Esophagus (tissue), 2 donors: ENCODE data around the gene RELCH. TPM values are rescaled to one million over a fixed set of nuclear protein-coding genes. Genes with fewer than 3 reads are reported as not detected.

ENCODE experiments used
- H3K27ac ChIP-seq, 2 donors: one replicate each; pipeline ENCODE4 v1.5.1; 2013; ENCODE audit warnings: low read depth in 2 of 2, mild to moderate bottlenecking in 2 of 2, inconsistent platforms in 1 of 2, low read length in 1 of 2, moderate library complexity in 1 of 2
- H3K27me3 ChIP-seq, 2 donors: one replicate each; pipeline ENCODE4 v1.6.1; 2013; ENCODE audit warnings: low read length in 2 of 2, control low read depth in 1 of 2, mild to moderate bottlenecking in 1 of 2; ENCODE audit not compliant: insufficient read depth in 2 of 2, control insufficient read depth in 1 of 2
- H3K36me3 ChIP-seq, 2 donors: one replicate each; pipeline ENCODE4 v1.6.1; 2013; ENCODE audit warnings: low read length in 1 of 2; ENCODE audit not compliant: control insufficient read depth in 2 of 2, insufficient read depth in 2 of 2
- H3K4me1 ChIP-seq, 2 donors: one replicate each; pipeline ENCODE4 v1.6.1; 2013; ENCODE audit warnings: low read length in 1 of 2; ENCODE audit not compliant: control insufficient read depth in 2 of 2, insufficient read depth in 2 of 2
- H3K4me3 ChIP-seq, 2 donors: one replicate each; pipeline ENCODE4 v1.5.1; 2013; ENCODE audit warnings: low read length in 2 of 2, mild to moderate bottlenecking in 2 of 2, low read depth in 1 of 2, moderate library complexity in 1 of 2
- H3K9me3 ChIP-seq, 2 donors: one replicate each; pipeline ENCODE4 v1.6.1; 2013; ENCODE audit warnings: mild to moderate bottlenecking in 2 of 2, low read depth in 1 of 2, low read length in 1 of 2, moderate library complexity in 1 of 2; ENCODE audit not compliant: control insufficient read depth in 2 of 2, insufficient read depth in 1 of 2
- WGBS, 2 donors: extraction: QIAGEN DNeasy Blood & Tissue Kit; methylation state at CpG; one replicate each; pipeline ENCODE4 v1.1.7; 2013; 5-methylcytosine and 5-hydroxymethylcytosine counted together
- polyA plus RNA-seq, 2 donors: library from polyadenylated mRNA; stranded (reverse); fragments of 200-250 nt; gene quantifications; one replicate each; pipeline ENCODE4 v1.2.3, GENCODE V29; 2013
- donor health status: healthy with polysubstance abuse.
- donor health status: Bipolar disorder and iron deficiency.

RELCH gene
- polyA plus RNA-seq, 2 donors: 29.4 to 30.0 TPM

GRCh38 chr18:62294073-62294472, 107.0 kb downstream of the RELCH start:
- Histone ChIP-seq H3K27ac (no peak overlapping the region), H3K9me3 (no peaks in the 10 kb centered on the region), H3K27me3 (no peaks in the 10 kb centered on the region), H3K4me1 (no peaks in the 10 kb centered on the region), H3K4me3 (no peak overlapping the region), H3K36me3 (peaks cover 0 to 3% of the 10 kb centered on the region in 2 donors)

DNA sequence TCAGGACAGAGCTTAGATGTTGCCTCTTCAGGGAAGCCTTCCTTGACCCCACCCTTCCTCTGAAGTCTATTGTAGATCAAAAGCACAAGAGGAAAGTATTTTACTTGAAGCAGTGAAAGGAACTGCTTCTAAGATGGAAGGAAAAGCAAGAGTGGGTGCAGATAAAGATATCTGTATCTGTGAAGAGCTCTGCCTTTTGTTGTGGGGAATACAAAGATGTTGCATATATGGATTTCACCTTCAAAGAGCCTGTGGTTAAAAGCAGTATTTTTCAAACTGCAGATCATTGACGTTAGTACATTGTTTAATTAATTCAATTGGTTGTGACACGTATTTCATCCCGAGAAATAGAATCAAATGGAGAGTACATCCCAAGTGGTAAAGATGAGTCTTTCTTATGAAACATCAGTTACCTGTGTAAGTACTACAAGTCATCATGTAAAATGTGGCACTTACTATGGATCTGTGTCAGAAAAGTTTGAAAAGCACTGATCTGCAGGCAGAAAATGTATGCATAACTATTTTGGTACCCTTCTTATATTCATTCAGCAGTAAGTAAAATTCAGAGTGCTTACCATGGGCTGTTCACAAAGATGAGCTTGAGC, 113.4 kb downstream of the RELCH start:
- Histone ChIP-seq H3K4me1 (no peaks in the 10 kb centered on the region), H3K9me3 (no peaks in the 10 kb centered on the region), H3K27me3 (no peaks in the 10 kb centered on the region), H3K36me3 (peaks cover 2 to 11% of the 10 kb centered on the region in 2 donors), H3K4me3 (no peak overlapping the region), H3K27ac (no peak overlapping the region)
- 88 to 90% methylated on average over 3 of the region's 3 CpGs for WGBS, 2 donors

GRCh38 chr18:62301322-62301721, 114.3 kb downstream of the RELCH start:
- no peak overlapping the region for H3K4me3 ChIP-seq
- H3K4me1 ChIP-seq: no peaks in the 10 kb centered on the region
- no peaks in the 10 kb centered on the region for H3K27me3 ChIP-seq
- H3K36me3 ChIP-seq: peaks cover 2 to 11% of the 10 kb centered on the region in 2 donors
- no peak overlapping the region for H3K27ac ChIP-seq
- H3K9me3 ChIP-seq: no peaks in the 10 kb centered on the region
- 95 to 99% methylated on average over 1 of the region's 1 CpG for WGBS, 2 donors

- Histone ChIP-seq H3K4me3 (no peak overlapping the region), H3K9me3 (no peaks in the 10 kb centered on the region), H3K27me3 (no peaks in the 10 kb centered on the region), H3K36me3 (no peaks in the 10 kb centered on the region), H3K4me1 (no peaks in the 10 kb centered on the region), H3K27ac (no peak overlapping the region)
- WGBS, 2 donors: 99 to 100% methylated on average over 1 of the region's 1 CpG
These were observed 125.8 kb downstream of the RELCH start for GRCh38 chr18:62312851-62313250.

- H3K4me3 ChIP-seq: no peak overlapping the region
- no peaks in the 10 kb centered on the region for H3K9me3 ChIP-seq
- no peak overlapping the region for H3K27ac ChIP-seq
- WGBS, 2 donors: 71 to 76% methylated on average over 4 of the region's 4 CpGs
- no peaks in the 10 kb centered on the region for H3K4me1 ChIP-seq
- no peaks in the 10 kb centered on the region for H3K36me3 ChIP-seq
- H3K27me3 ChIP-seq: no peaks in the 10 kb centered on the region
These were observed 131.4 kb downstream of the RELCH start for GRCh38 chr18:62318228-62319180.

GRCh38 chr18:62321201-62321600, 134.1 kb downstream of the RELCH start:
- H3K27ac ChIP-seq: no peak overlapping the region
- H3K9me3 ChIP-seq: peaks cover 0 to 2% of the 10 kb centered on the region in 2 donors
- peaks cover 6 to 10% of the 10 kb centered on the region in 2 donors for H3K4me1 ChIP-seq
- 49% methylated on average over 3 of the region's 3 CpGs for WGBS, 2 donors
- no peaks in the 10 kb centered on the region for H3K36me3 ChIP-seq
- H3K4me3 ChIP-seq: no peak overlapping the region
- H3K27me3 ChIP-seq: peaks cover 0 to 3% of the 10 kb centered on the region in 2 donors

DNA sequence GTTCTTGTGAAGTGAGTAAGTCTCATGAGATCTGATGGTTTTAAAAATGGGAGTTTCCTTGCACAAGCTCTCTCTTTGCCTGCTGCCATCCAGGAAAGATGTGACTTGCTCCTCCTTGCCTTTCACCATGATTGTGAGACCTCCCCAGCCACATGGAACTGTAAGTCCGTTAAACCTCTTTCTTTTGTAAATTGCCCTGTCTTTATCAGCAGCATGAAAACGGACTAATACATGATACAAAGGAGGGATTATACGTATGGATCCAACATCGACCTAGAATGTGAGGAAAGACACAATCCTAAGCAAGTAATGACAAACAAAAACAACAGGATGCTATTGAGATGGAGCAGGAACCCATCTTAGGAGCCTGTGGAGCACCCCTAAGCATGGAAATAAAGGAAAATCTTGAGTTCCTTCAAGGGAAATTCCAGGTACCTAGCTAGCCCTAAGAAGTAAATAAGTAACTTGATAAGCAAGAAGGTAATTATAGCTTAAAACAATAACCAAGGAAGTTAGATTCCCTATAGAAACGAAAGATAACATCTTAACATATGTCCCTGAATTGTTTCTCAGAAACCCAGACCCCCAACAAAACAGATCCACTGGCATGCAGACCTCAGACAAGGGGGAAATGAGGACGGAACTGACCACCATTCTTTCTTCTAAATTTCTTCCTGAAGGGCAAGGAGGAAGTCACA, 136.6 kb downstream of the RELCH start:
- Histone ChIP-seq H3K9me3 (peaks cover 0 to 2% of the 10 kb centered on the region in 2 donors), H3K4me1 (peaks cover 6 to 10% of the 10 kb centered on the region in 2 donors), H3K27me3 (peaks cover 0 to 9% of the 10 kb centered on the region in 2 donors), H3K4me3 (no peak overlapping the region), H3K27ac (no peak overlapping the region), H3K36me3 (no peaks in the 10 kb centered on the region)
- 35 to 39% methylated on average over 6 of the region's 6 CpGs for WGBS, 2 donors

DNA sequence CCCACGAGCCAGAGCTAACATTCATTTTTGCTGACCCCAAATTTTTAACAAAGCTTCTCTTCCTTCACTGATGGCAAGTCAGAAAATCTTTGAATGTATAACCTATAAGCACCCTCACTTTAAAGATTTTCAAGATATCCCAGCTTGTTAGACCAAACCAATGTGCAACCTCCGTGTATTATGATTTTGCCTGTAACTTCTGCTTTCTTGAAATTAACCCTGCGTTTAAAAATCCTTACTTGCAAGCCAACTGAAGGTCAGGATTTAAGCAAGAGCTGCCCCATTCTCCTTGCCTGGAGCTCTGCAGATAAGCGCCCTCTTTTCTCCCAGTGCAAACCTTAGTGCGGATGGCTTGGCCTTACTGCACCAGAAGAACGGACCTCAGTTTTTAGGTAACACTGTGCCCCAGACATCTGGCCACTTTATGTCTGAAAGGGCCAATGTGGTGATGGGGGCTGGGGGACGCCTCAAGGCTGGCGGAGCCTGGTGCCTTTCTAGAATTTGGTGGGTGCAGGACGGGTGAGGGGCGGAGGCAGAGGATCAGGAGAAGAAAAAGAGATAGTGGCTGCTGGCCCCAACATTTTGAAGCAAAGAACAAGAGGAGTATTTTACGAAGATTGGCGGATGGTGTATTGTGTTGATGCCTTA, 137.2 kb downstream of the RELCH start:
- H3K4me3 ChIP-seq: no peak overlapping the region
- H3K9me3 ChIP-seq: peaks cover 0 to 2% of the 10 kb centered on the region in 2 donors
- H3K27ac ChIP-seq: no peak overlapping the region
- H3K4me1 ChIP-seq: peaks cover 6 to 10% of the 10 kb centered on the region in 2 donors
- no peaks in the 10 kb centered on the region for H3K36me3 ChIP-seq
- H3K27me3 ChIP-seq: peaks cover 0 to 9% of the 10 kb centered on the region in 2 donors
- 39 to 43% methylated on average over 12 of the region's 12 CpGs for WGBS, 2 donors
